HL-60 (cell line): Measurements from ENCODE around the gene ZNF446.

Experiments
- REST ChIP-seq: IDR thresholded peaks from 2 replicates; pipeline ENCODE4 v1.6.1; 2012; ENCODE audit warnings: low read depth; ENCODE audit not compliant: insufficient replicate concordance
- TF ChIP-seq, protein P1 (sequence below): IDR thresholded peaks from one replicate; pipeline ENCODE4 v1.5.1; 2011; ENCODE audit warnings: low read length, control low read depth, inconsistent platforms; ENCODE audit not compliant: insufficient read depth

GRCh38 chr19:58466089-58466759 is 9.9 kb upstream of the ZNF446 start:
- TF ChIP-seq, protein P1, sequence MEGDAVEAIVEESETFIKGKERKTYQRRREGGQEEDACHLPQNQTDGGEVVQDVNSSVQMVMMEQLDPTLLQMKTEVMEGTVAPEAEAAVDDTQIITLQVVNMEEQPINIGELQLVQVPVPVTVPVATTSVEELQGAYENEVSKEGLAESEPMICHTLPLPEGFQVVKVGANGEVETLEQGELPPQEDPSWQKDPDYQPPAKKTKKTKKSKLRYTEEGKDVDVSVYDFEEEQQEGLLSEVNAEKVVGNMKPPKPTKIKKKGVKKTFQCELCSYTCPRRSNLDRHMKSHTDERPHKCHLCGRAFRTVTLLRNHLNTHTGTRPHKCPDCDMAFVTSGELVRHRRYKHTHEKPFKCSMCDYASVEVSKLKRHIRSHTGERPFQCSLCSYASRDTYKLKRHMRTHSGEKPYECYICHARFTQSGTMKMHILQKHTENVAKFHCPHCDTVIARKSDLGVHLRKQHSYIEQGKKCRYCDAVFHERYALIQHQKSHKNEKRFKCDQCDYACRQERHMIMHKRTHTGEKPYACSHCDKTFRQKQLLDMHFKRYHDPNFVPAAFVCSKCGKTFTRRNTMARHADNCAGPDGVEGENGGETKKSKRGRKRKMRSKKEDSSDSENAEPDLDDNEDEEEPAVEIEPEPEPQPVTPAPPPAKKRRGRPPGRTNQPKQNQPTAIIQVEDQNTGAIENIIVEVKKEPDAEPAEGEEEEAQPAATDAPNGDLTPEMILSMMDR = no peak
- TF ChIP-seq REST = no peak
